HCT116 (cell line): ENCODE data around the gene NCAPG. TPM values are rescaled to one million over a fixed set of nuclear protein-coding genes. Genes with fewer than 3 reads are reported as not detected.

Experiments used
- ATAC-seq: fragments of 200-7000 bp; cut with Tn5 transposase; 2 replicates; pipeline ENCODE4 v1.9.1; 2020; ENCODE audit warnings: mild to moderate bottlenecking, moderate library complexity
- Bru-seq: library from RNA; stranded (reverse); fragments of 400-500 nt; gene quantifications from one replicate; lab custom pipeline; 2021; lab: Mats Ljungman, UMichigan
- BruChase-seq, 2 experiments: library from RNA; stranded (reverse); fragments of 400-500 nt; gene quantifications; one replicate each; lab custom pipeline; 2021; lab: Mats Ljungman, UMichigan
- BruUV-seq: library from RNA; stranded (reverse); fragments of 400-500 nt; replicated peaks from 2 replicates; lab custom pipeline; 2021; lab: Mats Ljungman, UMichigan
- CTCF ChIA-PET: fragments of 300-600 bp; sonication (Branson Sonifier 250); formaldehyde crosslinking; loops from one replicate; lab custom pipeline; 2021; ENCODE audit warnings: antibody characterized with exemption; lab: Charles Lee
- POLR2A ChIA-PET: fragments of 300-600, 350-600 bp; sonication (Branson Sonifier 250); formaldehyde crosslinking; loops from one replicate; lab custom pipeline; 2021; ENCODE audit warnings: antibody characterized with exemption; lab: Charles Lee
- RAD21 ChIA-PET, 2 experiments: fragments of 300-600 bp; sonication (Branson Sonifier 250); formaldehyde crosslinking; loops; one replicate each; lab custom pipeline; 2023; ENCODE audit warnings: low total read pairs in 2 of 2; ENCODE audit not compliant: uncharacterized antibody in 2 of 2, unreplicated experiment in 2 of 2, low non-redundant PET in 1 of 2; lab: Charles Lee
- DNase-seq: peaks from one replicate; pipeline ENCODE4 v3.0.0-alpha.2; 2010; ENCODE audit warnings: low read depth, low spot score
- H2AFZ ChIP-seq: fragments of 200-600 bp; shearing (Covaris generic), sonication (generic); 2 replicates; pipeline ENCODE4 v1.6.1; 2017; ENCODE audit warnings: low read depth, mixed run types, mixed read lengths, antibody characterized with exemption, low read length; ENCODE audit not compliant: poor library complexity, severe bottlenecking
- H3K27ac ChIP-seq: 2 replicates; pipeline ENCODE4 v1.5.1; 2012; ENCODE audit warnings: low read depth, low read length
- H3K27me3 ChIP-seq: fragments of 200-600 bp; sonication (generic); 2 replicates; pipeline ENCODE4 v1.6.1; 2016; ENCODE audit warnings: mixed run types, low read length, mixed read lengths; ENCODE audit not compliant: insufficient read depth
- H3K36me3 ChIP-seq, 2 experiments: fragments of 200-500 bp in 1 of 2; fragments of 200-600 bp in 1 of 2; sonication (Bioruptor generic) in 1 of 2; sonication (generic) in 1 of 2; 2 replicates each; pipeline versions ENCODE4 v1.5.1 to v1.6.1; 2014 to 2016; ENCODE audit warnings: low read length in 2 of 2, inconsistent platforms in 1 of 2, mixed read lengths in 1 of 2, mixed run types in 1 of 2; ENCODE audit not compliant: insufficient read depth in 2 of 2, control insufficient read depth in 1 of 2
- H3K4me1 ChIP-seq, 2 experiments: fragments of 200-600 bp in 1 of 2; sonication (generic) in 1 of 2; 2 replicates each; pipeline versions ENCODE4 v1.5.1 to v1.6.1; 2012 to 2017; ENCODE audit warnings: low read length in 2 of 2, inconsistent platforms in 1 of 2, mild to moderate bottlenecking in 1 of 2, mixed read lengths in 1 of 2, mixed run types in 1 of 2, moderate library complexity in 1 of 2; ENCODE audit not compliant: insufficient read depth in 2 of 2, control insufficient read depth in 1 of 2
- H3K4me2 ChIP-seq: fragments of 200-600 bp; sonication (generic); 2 replicates; pipeline ENCODE4 v1.6.1; 2017; ENCODE audit warnings: mixed run types, low read length, mixed read lengths
- H3K4me3 ChIP-seq, 2 experiments: fragments of 200-600 bp in 1 of 2; sonication (generic) in 1 of 2; replicated peaks in 1 of 2; 2 replicates each; pipeline ENCODE4 v1.5.1; 2011 to 2016; ENCODE audit warnings: low read length in 2 of 2, control low read depth in 1 of 2, low read depth in 1 of 2, mild to moderate bottlenecking in 1 of 2, mixed read lengths in 1 of 2, mixed run types in 1 of 2
- H3K79me2 ChIP-seq: fragments of 200-600 bp; sonication (generic); 2 replicates; pipeline ENCODE4 v1.6.1; 2017; ENCODE audit warnings: mild to moderate bottlenecking, mixed run types, low read length, moderate library complexity, mixed read lengths; ENCODE audit not compliant: insufficient read depth
- H3K9ac ChIP-seq: fragments of 200-600 bp; sonication (generic); 2 replicates; pipeline ENCODE4 v1.6.1; 2016; ENCODE audit warnings: low read length, mixed read lengths
- H3K9me2 ChIP-seq: fragments of 200-600 bp; sonication (generic), shearing (Covaris generic); 2 replicates; pipeline ENCODE4 v1.6.1; 2017; ENCODE audit warnings: mixed run types, mild to moderate bottlenecking, moderate library complexity; ENCODE audit not compliant: insufficient read depth
- H3K9me3 ChIP-seq, 2 experiments: fragments of 200-500 bp in 1 of 2; fragments of 200-600 bp in 1 of 2; sonication (Bioruptor generic) in 1 of 2; sonication (generic) in 1 of 2; 2 replicates each; pipeline ENCODE4 v1.6.1; 2014 to 2017; ENCODE audit warnings: low read length in 2 of 2, mixed read lengths in 2 of 2, inconsistent platforms in 1 of 2, low read depth in 1 of 2, mild to moderate bottlenecking in 1 of 2, mixed run types in 1 of 2, moderate library complexity in 1 of 2; ENCODE audit not compliant: control insufficient read depth in 1 of 2, insufficient read depth in 1 of 2
- H4K20me1 ChIP-seq: fragments of 200-600 bp; sonication (generic), shearing (Covaris generic); 2 replicates; pipeline ENCODE4 v1.6.1; 2017; ENCODE audit warnings: mixed run types, mild to moderate bottlenecking, moderate library complexity; ENCODE audit not compliant: insufficient read depth
- ATF3 ChIP-seq: IDR thresholded peaks from 2 replicates; pipeline ENCODE4 v1.6.1; 2012
- CBX3 ChIP-seq: IDR thresholded peaks from 2 replicates; pipeline ENCODE4 v1.6.1; 2012; ENCODE audit warnings: low read depth
- CEBPB ChIP-seq: IDR thresholded peaks from 2 replicates; pipeline ENCODE4 v1.6.1; 2012; ENCODE audit warnings: low read depth
- EGR1 ChIP-seq: IDR thresholded peaks from 2 replicates; pipeline ENCODE4 v1.6.1; 2012; ENCODE audit warnings: low read depth
- ELF1 ChIP-seq: IDR thresholded peaks from 2 replicates; pipeline ENCODE4 v1.6.1; 2012; ENCODE audit warnings: low read depth, borderline replicate concordance
- EZH2 ChIP-seq: fragments of 200-600 bp; sonication (generic); IDR thresholded peaks from 2 replicates; pipeline ENCODE4 v1.6.1; 2017; ENCODE audit warnings: antibody characterized with exemption, mixed run types
- EZH2phosphoT487 ChIP-seq: fragments of 200-600 bp; IDR thresholded peaks from 2 replicates; pipeline ENCODE4 v1.6.1; 2018; ENCODE audit warnings: antibody characterized with exemption, borderline replicate concordance
- FOSL1 ChIP-seq: IDR thresholded peaks from 2 replicates; pipeline ENCODE4 v1.6.1; 2012; ENCODE audit warnings: low read depth
- MAX ChIP-seq: IDR thresholded peaks from 2 replicates; pipeline ENCODE4 v1.6.1; 2012
- POLR2A ChIP-seq: IDR thresholded peaks from 2 replicates; pipeline ENCODE4 v1.7.0; 2011; ENCODE audit warnings: borderline replicate concordance; ENCODE audit not compliant: insufficient read depth, insufficient read length; ENCODE audit errors: extremely low read depth
- RAD21 ChIP-seq: IDR thresholded peaks from 2 replicates; pipeline ENCODE4 v1.6.1; 2012; ENCODE audit warnings: low read depth, mild to moderate bottlenecking
- REST ChIP-seq: IDR thresholded peaks from 2 replicates; pipeline ENCODE4 v1.6.1; 2012; ENCODE audit warnings: low read depth
- SIN3A ChIP-seq: IDR thresholded peaks from 2 replicates; pipeline ENCODE4 v1.6.1; 2012; ENCODE audit warnings: low read depth
- SP1 ChIP-seq: IDR thresholded peaks from 2 replicates; pipeline ENCODE4 v1.6.1; 2012; ENCODE audit warnings: low read depth
- SRF ChIP-seq: IDR thresholded peaks from 2 replicates; pipeline ENCODE4 v1.6.1; 2012; ENCODE audit warnings: low read depth
- TCF7L2 ChIP-seq: IDR thresholded peaks from 2 replicates; pipeline ENCODE4 v1.7.0; 2011; ENCODE audit warnings: borderline replicate concordance, inconsistent platforms; ENCODE audit not compliant: insufficient read depth, insufficient read length; ENCODE audit errors: extremely low read depth
- YY1 ChIP-seq: IDR thresholded peaks from 2 replicates; pipeline ENCODE4 v1.6.1; 2011; ENCODE audit warnings: low read length, low read depth, moderate library complexity, mild to moderate bottlenecking; ENCODE audit not compliant: insufficient replicate concordance; ENCODE audit errors: extremely low read depth
- ZBTB33 ChIP-seq: IDR thresholded peaks from 2 replicates; pipeline ENCODE4 v1.6.1; 2011; ENCODE audit warnings: mild to moderate bottlenecking, low read length, moderate library complexity; ENCODE audit not compliant: insufficient replicate concordance; ENCODE audit errors: extremely low read depth
- ZFX ChIP-seq: fragments of 450-650 bp; IDR thresholded peaks from 2 replicates; pipeline ENCODE4 v1.6.1; 2017
- intact Hi-C: fragments of 100-400 bp; cut with micrococcal nuclease; formaldehyde crosslinking; loops from 2 replicates; pipeline ENCODE4 v1.10.0; 2022
- long read RNA-seq: library from polyadenylated mRNA; unstranded; transcript quantifications from one replicate; pipeline ENCODE4 v2.0.0, GENCODE V29; 2021; ENCODE audit not compliant: unreplicated experiment
- polyA plus RNA-seq: library from polyadenylated mRNA; unstranded; fragments of >200 nt; gene quantifications from 2 replicates; pipeline ENCODE4 v1.2.1, GENCODE V29; 2012; ENCODE audit warnings: missing spikeins
- total RNA-seq: library from RNA; stranded (reverse); gene quantifications from one replicate; pipeline ENCODE4 v1.2.1, GENCODE V29; 2021; ENCODE audit not compliant: unreplicated experiment

NCAPG gene
- total RNA-seq (79.4 TPM), Bru-seq, nascent RNA (percentile 94 among the genes with signal in this experiment), BruChase-seq, experiment 1, labeled RNA remaining after a 6-hour chase (percentile 94 among the genes with signal in this experiment), BruChase-seq, experiment 2, labeled RNA remaining after a 2-hour chase (percentile 91 among the genes with signal in this experiment)
- 30.2 and 42.4 TPM in 2 replicates for polyA plus RNA-seq
- long read RNA-seq, full-length matches to known transcripts = 281 of 384 reads
- long read RNA-seq, partial matches to known transcripts = 49 of 384 reads
- long read RNA-seq, other reads (novel, unspliced or antisense) = 54 of 384 reads

- peak within 1 kb of the TSS; percentile 84 for H3K27ac ChIP-seq
- H3K9me3 ChIP-seq = no peaks in the 10 kb centered on the region
- RAD21 ChIA-PET = no interaction called here
- H2AFZ ChIP-seq = no peak within 1 kb of the TSS
- intact Hi-C loops = loop anchor here (2.0 kb wide), 1 partner anchor 210 kb away; the partner anchor contains the start of gene LCORL
- POLR2A ChIA-PET = interaction anchor here (1.5 kb wide), 1 partner anchor 11 kb away, joined by 4 read pairs; no protein-coding TSS in a partner anchor
- H3K36me3 ChIP-seq = peaks cover 14 to 22% of the 10 kb centered on the region in 2 experiments; a peak in 3 of 4 replicates
- peaks cover 5 to 20% of the 10 kb centered on the region in 2 experiments; a peak in 2 of 4 replicates for H3K4me1 ChIP-seq
- no peaks in the 10 kb centered on the region for H3K27me3 ChIP-seq
- BruUV-seq = TSS peak; percentile 67
- H3K79me2 ChIP-seq = peaks cover 98% of the 10 kb centered on the region
- peak within 1 kb of the TSS; percentile 85 for H3K4me2 ChIP-seq
- peak within 1 kb of the TSS; percentile 98 for H3K9ac ChIP-seq
- ATAC-seq (peak; percentile 89), DNase-seq (peak; percentile 98)
- H3K9me2 ChIP-seq = no peaks in the 10 kb centered on the region
- H4K20me1 ChIP-seq = peaks cover 24% of the 10 kb centered on the region; the same call in 1 of the 2 replicates
- CTCF ChIA-PET = interaction anchor here (1.1 kb wide), 1 partner anchor 262 kb away, joined by 3 read pairs; no protein-coding TSS in a partner anchor
- H3K4me3 ChIP-seq = peak within 1 kb of the TSS; percentile 80 to 93
- TF ChIP-seq FOSL1 (no peak), CEBPB (no peak), POLR2A (peak; percentile 96), EZH2phosphoT487 (no peak), ZBTB33 (peak; percentile 100), TCF7L2 (no peak), REST (no peak), SP1 (peak; percentile 69), SRF (no peak; the same call in 1 of the 2 replicates), YY1 (no peak), ELF1 (no peak; the same call in 1 of the 2 replicates), EGR1 (0 out of 2 replicates have a peak, but pooled peaks have one; percentile 8), RAD21 (no peak), ZFX (peak; percentile 91), ATF3 (no peak), SIN3A (peak; percentile 96), MAX (peak; percentile 91), CBX3 (peak; percentile 87), EZH2 (no peak)
These were observed at the start of gene NCAPG, which contains the start of gene DCAF16 for GRCh38 chr4:17810260-17811077. TSS of gene NCAPG (plus strand) at chr4:17810979. CDS start at chr4:17811078, 99 bp downstream. TSS of gene DCAF16 (minus strand) at chr4:17810757. CDS start at chr4:17804141, 6,616 bp downstream.
